ENCODE data around the gene UNC45A.

UNC45A gene

GRCh38 chr15:90986790-90987507 lies 51.9 kb downstream of the UNC45A start:
- no peak for TF ChIP-seq CTCF (IDR thresholded peaks at IDR 0.05)

DNA sequence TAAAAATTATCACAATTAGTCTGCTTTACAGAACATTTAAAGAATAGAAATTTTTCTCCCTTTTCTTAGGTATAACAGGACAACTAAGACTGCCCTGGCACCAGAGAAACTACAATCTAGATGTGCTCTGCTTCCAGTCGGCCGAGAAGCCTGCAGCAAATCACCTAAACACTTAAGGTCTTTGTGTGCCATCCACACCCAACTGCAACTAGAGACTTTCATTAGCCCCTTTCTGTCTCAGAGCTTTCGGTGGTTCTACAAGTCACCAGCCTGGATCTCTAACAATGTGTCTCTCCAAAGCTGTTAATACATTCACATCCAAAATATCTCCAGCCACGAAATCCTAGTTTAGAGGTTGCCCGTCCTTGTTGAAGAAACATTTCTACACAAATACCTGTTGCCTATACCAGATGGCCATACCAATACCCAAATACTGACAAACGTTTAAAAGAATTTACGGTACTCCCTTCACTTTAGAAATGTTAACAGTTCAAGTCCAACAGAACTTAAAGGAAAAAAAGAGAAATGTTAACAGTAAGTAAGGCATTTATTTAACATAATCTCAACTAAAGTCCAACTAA lies 52.6 kb downstream of the UNC45A start:
- no peak for TF ChIP-seq CTCF (IDR thresholded peaks at IDR 0.05)

- no peak for TF ChIP-seq CTCF (IDR thresholded peaks at IDR 0.05)
Measured at GRCh38 chr15:90988296-90988695, 53.2 kb downstream of the UNC45A start.

- no peak for TF ChIP-seq CTCF (IDR thresholded peaks at IDR 0.05)
Measured at GRCh38 chr15:90989040-90989768, 54.1 kb downstream of the UNC45A start.

DNA sequence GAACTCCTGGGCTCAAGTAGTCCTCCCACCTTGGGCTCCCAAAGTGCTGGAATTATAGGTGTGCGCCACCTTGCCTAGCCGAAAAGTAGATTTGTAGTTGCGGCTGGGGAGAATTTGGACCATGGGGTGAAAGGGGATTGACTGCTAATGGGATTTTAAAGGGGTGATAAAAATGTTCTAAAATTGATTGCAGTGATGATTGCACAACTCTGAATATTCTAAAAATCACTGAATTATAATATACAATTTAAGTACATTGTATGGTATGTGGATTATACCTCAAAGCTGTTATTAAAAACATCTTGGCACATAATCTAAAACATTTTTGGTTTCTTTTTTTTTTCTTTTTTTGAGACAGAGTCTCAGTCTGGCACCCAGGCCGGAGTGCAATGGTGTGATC lies 55.4 kb downstream of the UNC45A start:
- no peak for TF ChIP-seq CTCF (IDR thresholded peaks at IDR 0.05)

DNA sequence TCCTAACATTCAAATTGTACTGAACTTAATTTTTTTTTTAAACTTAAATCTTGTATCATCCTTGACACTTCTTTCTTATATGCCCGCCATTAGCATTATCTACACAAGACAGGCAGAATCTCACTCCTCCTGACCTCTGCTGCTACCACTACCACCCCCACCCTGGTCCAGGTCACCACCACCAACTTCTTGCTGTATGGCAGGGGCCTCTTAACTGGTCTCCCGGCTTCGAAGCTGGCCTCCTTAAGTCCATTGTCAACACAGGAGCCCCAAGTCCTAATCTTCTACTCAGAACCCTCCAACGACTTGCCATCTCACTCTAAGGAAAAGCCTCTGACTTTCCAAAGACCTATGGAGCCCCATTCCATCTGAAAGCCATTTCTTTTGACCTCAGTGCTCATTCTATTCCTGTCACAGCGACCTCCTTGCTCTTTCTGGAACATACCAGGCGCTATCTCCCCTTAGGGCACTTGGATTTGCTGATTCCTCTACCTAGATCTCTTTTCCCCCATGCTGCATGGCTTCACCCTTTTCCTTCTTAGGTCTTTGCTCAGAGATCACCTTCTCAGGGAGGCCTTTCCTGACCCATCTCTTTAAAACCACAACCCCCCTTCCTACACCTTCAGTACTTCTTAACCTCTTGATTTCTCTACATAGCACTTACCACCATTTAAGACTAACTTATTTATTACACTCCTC lies 56.7 kb downstream of the UNC45A start:
- TF ChIP-seq CTCF (IDR thresholded peaks at IDR 0.05), result no peak

GRCh38 chr15:90994059-90994416 lies 59.0 kb downstream of the UNC45A start:
- TF ChIP-seq CTCF (IDR thresholded peaks at IDR 0.05), result no peak

All from LNCAP (cell line).